IPS-18c (cell line): ENCODE results near the gene ZBTB2.

Experiments
- H3K4me3 ChIP-seq: 2 replicates; pipeline ENCODE4 v1.7.0; 2013; ENCODE audit warnings: low read depth, mild to moderate bottlenecking, low read length, moderate library complexity; ENCODE audit not compliant: insufficient read depth
- H3K9me3 ChIP-seq: one replicate; pipeline ENCODE4 v1.6.1; 2013; ENCODE audit warnings: mild to moderate bottlenecking, low read length, moderate library complexity; ENCODE audit not compliant: control insufficient read depth, insufficient read depth

Gene ZBTB2, protein sequence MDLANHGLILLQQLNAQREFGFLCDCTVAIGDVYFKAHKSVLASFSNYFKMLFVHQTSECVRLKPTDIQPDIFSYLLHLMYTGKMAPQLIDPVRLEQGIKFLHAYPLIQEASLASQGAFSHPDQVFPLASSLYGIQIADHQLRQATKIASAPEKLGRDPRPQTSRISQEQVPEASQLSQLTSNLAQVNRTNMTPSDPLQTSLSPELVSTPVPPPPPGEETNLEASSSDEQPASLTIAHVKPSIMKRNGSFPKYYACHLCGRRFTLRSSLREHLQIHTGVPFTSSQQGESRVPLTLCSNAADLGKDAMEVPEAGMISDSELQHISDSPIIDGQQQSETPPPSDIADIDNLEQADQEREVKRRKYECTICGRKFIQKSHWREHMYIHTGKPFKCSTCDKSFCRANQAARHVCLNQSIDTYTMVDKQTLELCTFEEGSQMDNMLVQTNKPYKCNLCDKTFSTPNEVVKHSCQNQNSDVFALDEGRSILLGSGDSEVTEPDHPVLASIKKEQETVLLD

DNA sequence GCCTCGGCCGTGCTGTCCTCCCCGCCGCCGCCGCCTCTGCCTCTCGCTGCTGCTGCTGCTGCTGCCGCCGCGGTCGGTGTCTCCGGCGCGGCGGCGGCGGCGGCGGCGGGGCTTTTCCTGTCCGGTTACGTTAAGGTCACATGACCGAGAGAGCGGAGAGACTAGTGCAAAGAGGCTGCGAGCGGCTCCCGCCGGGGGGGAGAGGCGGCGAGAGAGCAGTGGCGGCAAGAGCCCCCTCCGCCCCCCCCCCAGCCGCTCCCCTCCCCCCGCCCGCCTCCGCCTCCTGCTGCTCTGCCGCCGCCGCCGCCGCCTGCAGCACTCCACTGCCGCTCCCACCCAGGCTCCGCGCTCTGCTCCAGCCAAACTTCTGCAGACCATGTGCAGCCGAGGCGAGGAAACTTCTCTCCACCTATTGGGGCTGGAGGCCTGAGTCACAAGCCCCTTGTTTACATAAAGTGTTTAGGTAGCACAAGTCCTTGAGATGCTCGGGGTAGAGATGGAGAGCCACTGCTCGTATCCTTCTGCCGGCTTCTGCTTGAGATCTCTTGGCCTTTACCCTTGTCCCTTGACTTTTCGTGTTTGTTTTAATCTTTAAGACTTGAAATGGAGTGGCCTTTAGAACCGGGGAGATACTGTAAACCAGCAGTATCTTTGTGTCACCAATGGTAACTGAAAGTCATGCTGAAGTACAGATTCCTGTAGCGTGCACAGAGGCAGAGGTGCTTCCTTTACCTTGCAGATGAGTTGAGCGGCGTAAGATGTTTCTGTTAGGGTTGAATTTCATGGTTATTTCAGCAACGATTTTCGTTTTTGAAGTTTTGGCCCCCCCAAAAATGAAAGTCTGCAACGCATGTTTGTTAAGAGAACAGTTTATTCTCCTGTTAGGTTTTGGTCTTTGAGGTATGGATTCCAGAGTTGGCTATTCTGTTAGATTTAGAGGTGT, at the start of gene ZBTB2:
Gene ZBTB2 (minus strand): TSS at position 89 of the 943 bp plus-strand sequence. CDS start 17,922 bp downstream, outside the sequence.
- Histone ChIP-seq H3K9me3 (no peaks in the 10 kb centered on the region), H3K4me3 (peak within 1 kb of the TSS; percentile 91)

GRCh38 chr6:151440930-151441329, 49.6 kb upstream of the ZBTB2 start:
- no peaks in the 10 kb centered on the region for H3K9me3 ChIP-seq

DNA sequence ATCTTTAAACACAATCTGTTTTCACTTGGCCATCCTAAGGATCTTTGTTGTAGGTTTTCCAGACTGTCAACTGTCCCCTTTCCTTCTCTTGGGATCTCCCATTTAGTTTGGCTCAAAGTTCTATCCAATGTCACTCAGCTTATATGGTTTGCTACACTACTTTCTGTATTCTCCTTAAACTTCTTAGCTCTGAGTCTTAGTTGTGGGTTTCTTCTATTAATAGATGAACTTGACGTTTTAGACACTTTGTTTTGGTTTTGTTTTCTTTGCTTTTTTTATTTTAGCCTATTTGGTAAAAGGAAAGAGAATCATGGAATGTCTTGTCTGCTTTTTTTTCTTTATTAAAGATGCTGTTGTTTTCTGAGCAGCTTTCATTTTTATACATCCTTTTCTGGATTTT, 49.1 kb upstream of the ZBTB2 start:
- Histone ChIP-seq H3K9me3 (no peaks in the 10 kb centered on the region), H3K4me3 (no peak overlapping the region)

More at GRCh38 chr6:151440930-151441329, 49.6 kb upstream of the ZBTB2 start:
- no peak overlapping the region for H3K4me3 ChIP-seq

- Histone ChIP-seq H3K4me3 (no peak overlapping the region), H3K9me3 (no peaks in the 10 kb centered on the region)
Observed at GRCh38 chr6:151437401-151437800, 46.0 kb upstream of the ZBTB2 start.

- no peak overlapping the region for H3K4me3 ChIP-seq
Observed at GRCh38 chr6:151436802-151437201, 45.4 kb upstream of the ZBTB2 start.

GRCh38 chr6:151436300-151436699, 44.9 kb upstream of the ZBTB2 start:
- no peaks in the 10 kb centered on the region for H3K9me3 ChIP-seq
- no peak overlapping the region for H3K4me3 ChIP-seq

More at GRCh38 chr6:151436802-151437201, 45.4 kb upstream of the ZBTB2 start:
- no peaks in the 10 kb centered on the region for H3K9me3 ChIP-seq

DNA sequence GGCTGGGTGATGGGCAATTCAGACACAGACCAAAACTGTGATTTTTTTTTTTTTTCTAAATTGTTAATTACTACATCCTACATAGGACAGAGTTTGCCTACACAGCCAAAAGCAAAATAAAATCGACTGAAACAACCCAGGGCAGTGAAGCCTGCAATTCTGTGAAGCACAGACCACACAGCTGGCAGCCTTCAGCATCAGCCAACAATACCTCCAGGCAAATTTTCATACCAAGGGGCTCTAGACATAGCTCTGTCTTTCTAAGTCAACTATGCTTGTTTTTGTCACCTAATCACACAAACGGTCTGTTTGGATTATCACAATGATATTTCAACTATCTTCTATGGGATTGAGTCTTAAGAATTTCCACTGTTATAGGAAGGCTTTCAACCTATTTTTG, 43.0 kb upstream of the ZBTB2 start:
- no peaks in the 10 kb centered on the region for H3K9me3 ChIP-seq
- H3K4me3 ChIP-seq: no peak overlapping the region

- H3K9me3 ChIP-seq: no peaks in the 10 kb centered on the region
- no peak overlapping the region for H3K4me3 ChIP-seq
Observed at GRCh38 chr6:151432651-151433050, 41.3 kb upstream of the ZBTB2 start.

- no peak overlapping the region for H3K4me3 ChIP-seq
- no peaks in the 10 kb centered on the region for H3K9me3 ChIP-seq
Observed at GRCh38 chr6:151431337-151431736, 40.0 kb upstream of the ZBTB2 start.

DNA sequence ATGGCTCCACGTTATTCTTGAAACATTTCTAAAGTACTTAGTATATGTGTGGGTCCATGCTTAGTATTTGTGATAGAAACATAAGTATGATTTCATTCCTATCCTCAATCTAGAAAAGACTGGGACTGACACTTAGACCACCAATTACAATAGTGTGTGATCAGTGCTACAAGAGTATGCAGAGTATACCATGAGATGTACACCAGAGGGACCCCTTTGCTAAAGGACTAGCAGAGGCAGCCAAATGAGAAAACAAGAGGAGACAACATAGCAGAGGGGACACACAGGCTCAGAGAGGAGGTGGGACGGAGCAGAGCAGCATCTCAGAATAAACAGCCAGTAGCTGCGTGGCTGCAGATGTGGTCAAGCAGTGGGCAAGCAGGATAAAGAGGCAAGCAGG, 39.5 kb upstream of the ZBTB2 start:
- Histone ChIP-seq H3K4me3 (no peak overlapping the region), H3K9me3 (no peaks in the 10 kb centered on the region)

- Histone ChIP-seq H3K4me3 (no peak overlapping the region), H3K9me3 (no peaks in the 10 kb centered on the region)
Observed at GRCh38 chr6:151428093-151428735, 36.9 kb upstream of the ZBTB2 start.

DNA sequence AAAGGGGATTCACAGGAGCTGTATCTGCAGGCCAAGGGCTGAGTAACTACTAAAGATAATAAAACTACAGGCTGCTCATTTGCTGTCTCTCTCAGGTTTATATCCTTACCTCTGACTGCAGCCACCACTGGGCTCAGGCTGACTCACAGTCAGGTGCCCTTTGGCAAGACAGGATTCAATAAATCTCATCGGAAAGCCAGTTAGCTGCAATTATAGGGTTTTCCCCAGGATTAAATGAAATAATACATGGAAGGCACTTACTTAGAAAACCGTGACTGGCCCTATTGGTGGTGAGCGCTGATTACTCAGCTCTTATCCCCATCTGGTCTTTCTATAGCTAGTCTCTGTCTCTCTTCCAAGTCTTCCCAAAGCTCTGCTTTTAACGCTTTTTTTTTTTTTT, 34.2 kb upstream of the ZBTB2 start:
- Histone ChIP-seq H3K9me3 (no peaks in the 10 kb centered on the region), H3K4me3 (no peak overlapping the region)

DNA sequence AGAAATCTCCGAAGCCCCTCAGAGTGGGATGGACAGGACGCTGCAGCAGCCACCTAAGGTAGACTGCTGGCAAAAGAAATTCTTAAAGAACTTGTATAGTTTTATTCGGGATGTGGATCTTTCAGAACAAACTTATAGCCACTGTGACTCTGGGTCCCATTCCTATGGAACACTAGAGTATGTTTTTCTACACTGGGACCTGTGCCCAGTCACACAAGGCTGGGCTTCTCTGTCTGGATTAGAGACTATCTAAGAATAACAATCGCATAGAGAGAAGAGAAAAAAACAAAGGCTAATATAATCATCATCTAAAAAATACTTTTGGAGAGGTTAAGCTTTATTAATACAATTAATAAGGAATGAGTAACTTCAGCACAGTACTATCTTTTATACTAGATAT, 31.6 kb upstream of the ZBTB2 start:
- Histone ChIP-seq H3K9me3 (no peaks in the 10 kb centered on the region), H3K4me3 (no peak overlapping the region)

DNA sequence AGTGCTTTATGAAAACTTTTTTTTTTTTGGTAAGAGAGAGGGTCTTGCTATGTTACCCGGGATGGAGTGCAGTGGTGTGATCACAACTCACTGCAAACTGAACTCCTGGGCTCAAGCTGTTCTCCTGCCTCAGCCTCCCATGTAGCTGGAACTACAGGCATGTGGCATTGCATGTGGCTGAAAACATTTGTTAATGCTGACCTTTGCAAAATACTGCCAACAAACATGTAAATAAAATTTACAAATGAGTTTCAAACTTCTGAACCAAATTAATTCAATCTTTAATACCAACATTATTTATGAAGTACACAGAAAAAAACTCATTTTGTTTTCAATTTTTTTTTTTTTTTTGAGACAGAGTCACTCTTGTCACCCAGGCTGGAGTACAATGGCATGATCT, 26.1 kb upstream of the ZBTB2 start:
- H3K9me3 ChIP-seq: no peaks in the 10 kb centered on the region

GRCh38 chr6:151414641-151415260, 23.4 kb upstream of the ZBTB2 start:
- no peaks in the 10 kb centered on the region for H3K9me3 ChIP-seq
- no peak overlapping the region for H3K4me3 ChIP-seq

More for the DNA sequence above, 26.1 kb upstream of the ZBTB2 start:
- H3K4me3 ChIP-seq: no peak overlapping the region

DNA sequence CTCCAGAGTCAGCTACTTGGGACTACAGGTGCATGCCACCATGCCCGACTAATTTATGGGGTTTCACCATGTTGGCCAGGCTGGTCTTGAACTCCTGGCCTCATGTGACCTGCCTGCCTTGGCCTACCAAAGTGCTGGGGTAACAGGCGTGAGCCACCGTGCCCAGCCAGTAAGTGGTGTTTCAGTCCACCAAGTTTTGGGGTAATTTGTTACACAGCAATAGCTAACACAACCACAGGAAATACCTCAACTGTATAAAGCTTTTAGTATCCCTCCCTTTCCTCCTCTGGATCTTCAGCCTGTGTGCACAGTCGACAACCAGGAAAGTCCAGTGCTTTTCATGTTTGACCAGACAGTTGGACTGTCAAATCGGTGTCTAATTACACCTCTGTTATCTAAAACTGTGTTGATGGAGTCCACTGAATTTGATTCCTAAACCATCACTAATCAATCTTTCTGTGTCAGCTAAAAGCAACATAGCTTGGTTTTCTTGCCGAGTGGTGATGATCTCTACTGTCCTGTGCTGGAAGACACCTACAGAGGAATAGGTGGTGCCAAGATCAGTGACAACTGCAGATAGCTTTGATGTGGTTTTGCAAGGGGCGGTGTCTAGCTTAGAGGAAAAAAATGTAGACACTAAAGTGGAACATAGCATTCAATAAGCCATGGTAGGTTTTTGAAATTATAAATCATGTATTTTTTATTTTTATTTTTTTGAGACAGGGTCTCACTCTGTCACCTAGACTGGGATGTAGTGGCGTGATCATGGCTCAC, 22.2 kb upstream of the ZBTB2 start:
- Histone ChIP-seq H3K4me3 (no peak overlapping the region), H3K9me3 (no peaks in the 10 kb centered on the region)
